K562 (cell line): Measurements from ENCODE around the gene ATP6V1A. TPM values are rescaled to one million over a fixed set of nuclear protein-coding genes. Genes with fewer than 3 reads are reported as not detected.

ENCODE experiments used
- EP400 ChIP-seq: fragments of 450-650 bp; IDR thresholded peaks from 2 replicates; pipeline ENCODE4 v1.6.1; 2017; ENCODE audit warnings: antibody characterized with exemption, mild to moderate bottlenecking, moderate library complexity
- NR2C2 ChIP-seq, 2 experiments: fragments of 200-800 bp in 1 of 2; sonication (Bioruptor generic) in 1 of 2; sonication (generic) in 1 of 2; formaldehyde crosslinking in 1 of 2; IDR thresholded peaks; 2 replicates each; pipeline versions ENCODE4 v1.6.1 to v1.8.0; 2016 to 2022; ENCODE audit warnings: mild to moderate bottlenecking in 1 of 2, missing compliant biosample characterization in 1 of 2, missing genetic modification characterization in 1 of 2, missing genetic modification reagents in 1 of 2
- polyA plus RNA-seq, 8 experiments: library from polyadenylated mRNA; depleted of rRNA in 4 of 8; stranded (reverse) in 5 of 8; unstranded in 3 of 8; fragments of >200 nt; fragmentation: Nextera tagmentation in 2 of 8; fragmentation: Illumina TruSeq in 1 of 8; extraction: Ambion mirVana in 2 of 8; extraction: Trizol in 1 of 8; gene quantifications; 2 replicates each; pipeline versions ENCODE4 v1.2.1 to v1.2.3, GENCODE V29; 2011 to 2014; ENCODE audit warnings: inconsistent platforms in 1 of 8, missing spikeins in 1 of 8
- total RNA-seq, 7 experiments: library from RNA; depleted of rRNA in 6 of 7; stranded (reverse); fragments of >200 nt in 6 of 7; fragmentation: Illumina TruSeq in 2 of 7; extraction: Trizol in 2 of 7; gene quantifications; 2 replicates each; pipeline versions ENCODE4 v1.2.1 to v1.2.3, GENCODE V29; 2011 to 2021; ENCODE audit warnings: low replicate concordance in 1 of 7
- TF ChIP-seq, protein P1 (sequence below), 2 experiments: fragments of 450-650 bp; formaldehyde crosslinking in 1 of 2; IDR thresholded peaks; 2 replicates each; pipeline versions ENCODE4 v1.4.0 to v1.6.1; 2014 to 2020; ENCODE audit warnings: mild to moderate bottlenecking in 2 of 2, borderline replicate concordance in 1 of 2, low read depth in 1 of 2
- TF ChIP-seq, protein P2 (sequence below): sonication (generic); formaldehyde crosslinking; IDR thresholded peaks from 2 replicates; pipeline ENCODE4 v1.9.0; 2022; ENCODE audit warnings: mild to moderate bottlenecking, missing genetic modification reagents

The ATP6V1A gene
- total and polyA plus RNA-seq, 9 of the 15 experiments (the other 6 are each of a cell fraction or from before 2014, with no cell fraction given): 23.6 to 57.1 (median 39.9) TPM

DNA sequence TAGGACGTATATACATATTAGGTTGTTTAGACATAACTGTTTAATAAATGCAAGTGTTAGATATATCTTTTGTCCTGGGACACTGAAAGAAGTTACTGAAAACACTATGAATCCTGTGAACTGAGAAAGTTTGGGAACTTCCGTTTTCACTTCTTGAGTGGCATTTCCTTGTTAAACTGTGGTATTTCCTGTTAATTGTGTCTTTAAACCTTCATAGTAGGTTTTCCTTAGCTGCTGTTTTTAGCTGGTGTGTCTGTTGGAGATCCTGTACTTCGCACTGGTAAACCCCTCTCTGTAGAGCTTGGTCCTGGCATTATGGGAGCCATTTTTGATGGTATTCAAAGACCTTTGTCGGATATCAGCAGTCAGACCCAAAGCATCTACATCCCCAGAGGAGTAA is 37.1 kb downstream of the ATP6V1A start (continued):
- TF ChIP-seq, protein P1, sequence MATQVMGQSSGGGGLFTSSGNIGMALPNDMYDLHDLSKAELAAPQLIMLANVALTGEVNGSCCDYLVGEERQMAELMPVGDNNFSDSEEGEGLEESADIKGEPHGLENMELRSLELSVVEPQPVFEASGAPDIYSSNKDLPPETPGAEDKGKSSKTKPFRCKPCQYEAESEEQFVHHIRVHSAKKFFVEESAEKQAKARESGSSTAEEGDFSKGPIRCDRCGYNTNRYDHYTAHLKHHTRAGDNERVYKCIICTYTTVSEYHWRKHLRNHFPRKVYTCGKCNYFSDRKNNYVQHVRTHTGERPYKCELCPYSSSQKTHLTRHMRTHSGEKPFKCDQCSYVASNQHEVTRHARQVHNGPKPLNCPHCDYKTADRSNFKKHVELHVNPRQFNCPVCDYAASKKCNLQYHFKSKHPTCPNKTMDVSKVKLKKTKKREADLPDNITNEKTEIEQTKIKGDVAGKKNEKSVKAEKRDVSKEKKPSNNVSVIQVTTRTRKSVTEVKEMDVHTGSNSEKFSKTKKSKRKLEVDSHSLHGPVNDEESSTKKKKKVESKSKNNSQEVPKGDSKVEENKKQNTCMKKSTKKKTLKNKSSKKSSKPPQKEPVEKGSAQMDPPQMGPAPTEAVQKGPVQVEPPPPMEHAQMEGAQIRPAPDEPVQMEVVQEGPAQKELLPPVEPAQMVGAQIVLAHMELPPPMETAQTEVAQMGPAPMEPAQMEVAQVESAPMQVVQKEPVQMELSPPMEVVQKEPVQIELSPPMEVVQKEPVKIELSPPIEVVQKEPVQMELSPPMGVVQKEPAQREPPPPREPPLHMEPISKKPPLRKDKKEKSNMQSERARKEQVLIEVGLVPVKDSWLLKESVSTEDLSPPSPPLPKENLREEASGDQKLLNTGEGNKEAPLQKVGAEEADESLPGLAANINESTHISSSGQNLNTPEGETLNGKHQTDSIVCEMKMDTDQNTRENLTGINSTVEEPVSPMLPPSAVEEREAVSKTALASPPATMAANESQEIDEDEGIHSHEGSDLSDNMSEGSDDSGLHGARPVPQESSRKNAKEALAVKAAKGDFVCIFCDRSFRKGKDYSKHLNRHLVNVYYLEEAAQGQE (IDR thresholded peaks at IDR 0.05; ENCODE audit: borderline replicate concordance): no peak
- TF ChIP-seq, protein P1 (CRISPR knock-in tag; IDR thresholded peaks at IDR 0.05; ENCODE audit: low read depth): no peak
- TF ChIP-seq, protein P2, sequence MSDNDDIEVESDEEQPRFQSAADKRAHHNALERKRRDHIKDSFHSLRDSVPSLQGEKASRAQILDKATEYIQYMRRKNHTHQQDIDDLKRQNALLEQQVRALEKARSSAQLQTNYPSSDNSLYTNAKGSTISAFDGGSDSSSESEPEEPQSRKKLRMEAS (CRISPR knock-in tag): no peak
- TF ChIP-seq EP400 (no peak), NR2C2 (CRISPR knock-in tag; IDR thresholded peaks at IDR 0.05) (no peak), NR2C2 (tag; IDR thresholded peaks at IDR 0.05) (no peak)
